K562 (cell line): Measurements from ENCODE around the gene ATP4B. TPM values are rescaled to one million over a fixed set of nuclear protein-coding genes. Genes with fewer than 3 reads are reported as not detected.

Source experiments
- polyA plus RNA-seq, 8 experiments: library from polyadenylated mRNA; depleted of rRNA in 4 of 8; stranded (reverse) in 5 of 8; unstranded in 3 of 8; fragments of >200 nt; fragmentation: Nextera tagmentation in 2 of 8; fragmentation: Illumina TruSeq in 1 of 8; extraction: Ambion mirVana in 2 of 8; extraction: Trizol in 1 of 8; gene quantifications; 2 replicates each; pipeline versions ENCODE4 v1.2.1 to v1.2.3, GENCODE V29; 2011 to 2014; ENCODE audit warnings: inconsistent platforms in 1 of 8, missing spikeins in 1 of 8
- total RNA-seq, 7 experiments: library from RNA; depleted of rRNA in 6 of 7; stranded (reverse); fragments of >200 nt in 6 of 7; fragmentation: Illumina TruSeq in 2 of 7; extraction: Trizol in 2 of 7; gene quantifications; 2 replicates each; pipeline versions ENCODE4 v1.2.1 to v1.2.3, GENCODE V29; 2011 to 2021; ENCODE audit warnings: low replicate concordance in 1 of 7

ATP4B gene
- total and polyA plus RNA-seq, 9 of the 15 experiments (the other 6 are each of a cell fraction or from before 2014, with no cell fraction given), result not detected

Other genes starting within 250 kb of the ATP4B start
- gene ADPRHL1, start 204.7 kb downstream of the ATP4B start, total RNA-seq (2014; rRNA removed), result 0.27 and 0.49 TPM in 2 replicates
- 0.35 and 0.55 TPM in 2 replicates for gene ADPRHL1, start 204.7 kb downstream of the ATP4B start, total RNA-seq (2014; rRNA removed; fragmentation: Illumina TruSeq; extraction: Trizol)
- 0.68 and 0.76 TPM in 2 replicates for gene ADPRHL1, start 204.7 kb downstream of the ATP4B start, total RNA-seq (2015; rRNA removed; fragmentation: Illumina TruSeq; extraction: Trizol)
- gene ADPRHL1, start 204.7 kb downstream of the ATP4B start, total RNA-seq (2021), result 0.31 and 0.54 TPM in 2 replicates
- gene ADPRHL1, start 204.7 kb downstream of the ATP4B start, polyA plus RNA-seq (2011; rRNA removed), result 0.29 and 0.38 TPM in 2 replicates
- 0.19 and 0.43 TPM in 2 replicates for gene ADPRHL1, start 204.7 kb downstream of the ATP4B start, polyA plus RNA-seq (2014; fragmentation: Illumina TruSeq; extraction: Trizol)
- under 1 TPM in 1 of 2 experiments, not detected in 1; 0.06 TPM for gene ADPRHL1, start 204.7 kb downstream of the ATP4B start, polyA plus RNA-seq (2014; fragmentation: Nextera tagmentation; extraction: Ambion mirVana)
- gene ADPRHL1, start 204.7 kb downstream of the ATP4B start, polyA plus RNA-seq (2014; rRNA removed), result 0.49 and 0.58 TPM in 2 replicates
- 9.7 and 13.3 TPM in 2 replicates for gene DCUN1D2, start 167.5 kb downstream of the ATP4B start, total RNA-seq (2014; rRNA removed)
- 10.0 and 11.1 TPM in 2 replicates for gene DCUN1D2, start 167.5 kb downstream of the ATP4B start, total RNA-seq (2014; rRNA removed; fragmentation: Illumina TruSeq; extraction: Trizol)
- 10.0 and 10.9 TPM in 2 replicates for gene DCUN1D2, start 167.5 kb downstream of the ATP4B start, total RNA-seq (2015; rRNA removed; fragmentation: Illumina TruSeq; extraction: Trizol)
- 12.1 and 16.8 TPM in 2 replicates for gene DCUN1D2, start 167.5 kb downstream of the ATP4B start, total RNA-seq (2021)
- 9.9 and 12.9 TPM in 2 replicates for gene DCUN1D2, start 167.5 kb downstream of the ATP4B start, polyA plus RNA-seq (2011; rRNA removed)
- 11.6 and 12.0 TPM in 2 replicates for gene DCUN1D2, start 167.5 kb downstream of the ATP4B start, polyA plus RNA-seq (2014; fragmentation: Illumina TruSeq; extraction: Trizol)
- gene DCUN1D2, start 167.5 kb downstream of the ATP4B start, polyA plus RNA-seq (2014; fragmentation: Nextera tagmentation; extraction: Ambion mirVana), result 1 to 10 TPM; 2.1 to 2.2 TPM
- 15.8 and 16.7 TPM in 2 replicates for gene DCUN1D2, start 167.5 kb downstream of the ATP4B start, polyA plus RNA-seq (2014; rRNA removed)
- gene TFDP1, start 73.4 kb downstream of the ATP4B start, total RNA-seq (2014; rRNA removed), result 55.2 and 71.3 TPM in 2 replicates
- 68.1 and 69.1 TPM in 2 replicates for gene TFDP1, start 73.4 kb downstream of the ATP4B start, total RNA-seq (2014; rRNA removed; fragmentation: Illumina TruSeq; extraction: Trizol)
- gene TFDP1, start 73.4 kb downstream of the ATP4B start, total RNA-seq (2015; rRNA removed; fragmentation: Illumina TruSeq; extraction: Trizol), result 61.3 and 64.1 TPM in 2 replicates
- 115 and 120 TPM in 2 replicates for gene TFDP1, start 73.4 kb downstream of the ATP4B start, total RNA-seq (2021)
- 70.6 and 98.1 TPM in 2 replicates for gene TFDP1, start 73.4 kb downstream of the ATP4B start, polyA plus RNA-seq (2011; rRNA removed)
- 129 and 145 TPM in 2 replicates for gene TFDP1, start 73.4 kb downstream of the ATP4B start, polyA plus RNA-seq (2014; fragmentation: Illumina TruSeq; extraction: Trizol)
- gene TFDP1, start 73.4 kb downstream of the ATP4B start, polyA plus RNA-seq (2014; fragmentation: Nextera tagmentation; extraction: Ambion mirVana), result 10 to 100 TPM; 33.8 to 41.7 TPM
- gene TFDP1, start 73.4 kb downstream of the ATP4B start, polyA plus RNA-seq (2014; rRNA removed), result 102 and 134 TPM in 2 replicates
- gene GRK1, start 9.0 kb upstream of the ATP4B start, total RNA-seq (2014; rRNA removed), result 0.09 TPM in 1 of 2 replicates, not detected in the other
- gene GRK1, start 9.0 kb upstream of the ATP4B start, total RNA-seq (2014; rRNA removed; fragmentation: Illumina TruSeq; extraction: Trizol), result not detected in 2 replicates
- gene GRK1, start 9.0 kb upstream of the ATP4B start, total RNA-seq (2015; rRNA removed; fragmentation: Illumina TruSeq; extraction: Trizol), result not detected in 2 replicates
- not detected in 2 replicates for gene GRK1, start 9.0 kb upstream of the ATP4B start, total RNA-seq (2021)
- not detected in 2 replicates for gene GRK1, start 9.0 kb upstream of the ATP4B start, polyA plus RNA-seq (2011; rRNA removed)
- gene GRK1, start 9.0 kb upstream of the ATP4B start, polyA plus RNA-seq (2014; fragmentation: Illumina TruSeq; extraction: Trizol), result not detected in 2 replicates
- not detected for gene GRK1, start 9.0 kb upstream of the ATP4B start, polyA plus RNA-seq (2014; fragmentation: Nextera tagmentation; extraction: Ambion mirVana)
- not detected in 2 replicates for gene GRK1, start 9.0 kb upstream of the ATP4B start, polyA plus RNA-seq (2014; rRNA removed)
- gene TMEM255B, start 101.0 kb upstream of the ATP4B start, total RNA-seq (2014; rRNA removed), result 0.23 and 0.33 TPM in 2 replicates
- gene TMEM255B, start 101.0 kb upstream of the ATP4B start, total RNA-seq (2014; rRNA removed; fragmentation: Illumina TruSeq; extraction: Trizol), result 0.13 and 0.22 TPM in 2 replicates
- gene TMEM255B, start 101.0 kb upstream of the ATP4B start, total RNA-seq (2015; rRNA removed; fragmentation: Illumina TruSeq; extraction: Trizol), result 0.30 and 0.36 TPM in 2 replicates
- gene TMEM255B, start 101.0 kb upstream of the ATP4B start, total RNA-seq (2021), result 0.72 and 0.75 TPM in 2 replicates
- 0.20 and 0.45 TPM in 2 replicates for gene TMEM255B, start 101.0 kb upstream of the ATP4B start, polyA plus RNA-seq (2011; rRNA removed)
- gene TMEM255B, start 101.0 kb upstream of the ATP4B start, polyA plus RNA-seq (2014; fragmentation: Illumina TruSeq; extraction: Trizol), result 0.42 and 0.46 TPM in 2 replicates
- gene TMEM255B, start 101.0 kb upstream of the ATP4B start, polyA plus RNA-seq (2014; fragmentation: Nextera tagmentation; extraction: Ambion mirVana), result under 1 TPM; 0.01 to 0.04 TPM
- 0.40 and 0.46 TPM in 2 replicates for gene TMEM255B, start 101.0 kb upstream of the ATP4B start, polyA plus RNA-seq (2014; rRNA removed)
- gene GAS6, start 205.9 kb upstream of the ATP4B start, total RNA-seq (2014; rRNA removed), result 8.4 and 8.8 TPM in 2 replicates
- gene GAS6, start 205.9 kb upstream of the ATP4B start, total RNA-seq (2014; rRNA removed; fragmentation: Illumina TruSeq; extraction: Trizol), result 0.99 and 1.7 TPM in 2 replicates
- 4.2 and 4.6 TPM in 2 replicates for gene GAS6, start 205.9 kb upstream of the ATP4B start, total RNA-seq (2015; rRNA removed; fragmentation: Illumina TruSeq; extraction: Trizol)
- gene GAS6, start 205.9 kb upstream of the ATP4B start, total RNA-seq (2021), result 9.6 and 9.7 TPM in 2 replicates
- gene GAS6, start 205.9 kb upstream of the ATP4B start, polyA plus RNA-seq (2011; rRNA removed), result 4.9 and 8.8 TPM in 2 replicates
- gene GAS6, start 205.9 kb upstream of the ATP4B start, polyA plus RNA-seq (2014; fragmentation: Illumina TruSeq; extraction: Trizol), result 4.4 and 6.1 TPM in 2 replicates
- under 1 TPM in 1 of 2 experiments, not detected in 1; 0.14 TPM for gene GAS6, start 205.9 kb upstream of the ATP4B start, polyA plus RNA-seq (2014; fragmentation: Nextera tagmentation; extraction: Ambion mirVana)
- gene GAS6, start 205.9 kb upstream of the ATP4B start, polyA plus RNA-seq (2014; rRNA removed), result 9.7 and 10.9 TPM in 2 replicates